Activated CD8-positive, alpha-beta memory T cell treated with anti-CD3 and anti-CD28 coated beads for 1 hour (primary cell): ENCODE measurements around the gene NIPSNAP3A.

Experiments used
- DNase-seq, 2 donors: peaks; one replicate each; pipeline ENCODE4 v3.0.0-alpha.2; 2020; ENCODE audit warnings: low read depth in 1 of 2; ENCODE audit errors: extremely low read depth in 1 of 2

NIPSNAP3A gene

DNA sequence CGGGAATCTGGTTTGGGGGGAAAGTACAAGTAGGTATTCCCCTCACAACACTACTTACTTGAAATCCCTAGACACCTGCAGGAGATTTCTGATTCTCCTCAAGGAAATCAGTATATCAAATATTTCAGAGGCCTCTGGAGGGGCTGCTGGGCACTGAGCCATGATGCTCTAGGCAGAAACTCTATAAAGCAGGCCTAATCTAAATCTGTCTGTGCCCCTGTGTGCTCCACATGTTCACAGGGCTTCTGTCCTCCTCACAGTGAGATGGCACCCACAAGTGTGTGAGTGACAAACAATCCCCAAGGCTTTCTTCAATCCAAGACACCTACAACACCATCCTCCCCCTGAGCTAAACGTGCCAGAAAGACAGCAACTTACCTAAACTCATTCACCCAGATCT is 55.4 kb downstream of the NIPSNAP3A start:
- no peak for DNase-seq

- DNase-seq = no peak
These were observed 58.0 kb downstream of the NIPSNAP3A start for GRCh38 chr9:104805441-104805840.

- DNase-seq = no peak
These were observed 60.6 kb downstream of the NIPSNAP3A start for GRCh38 chr9:104808035-104808614.
